ENCODE results near the gene INSIG1. TPM values are rescaled to one million over a fixed set of nuclear protein-coding genes. Genes with fewer than 3 reads are reported as not detected.

Gene INSIG1
- total and polyA plus RNA-seq, 2 of the 4 experiments (the other 2 are of a cell fraction), result 19.0 to 26.0 TPM

GRCh38 chr7:155260498-155260872 is 37.2 kb upstream of the INSIG1 start:
- CTCF ChIA-PET, result no interaction called here
- Histone ChIP-seq H3K23ac (ENCODE audit: low read depth, low read length) (no peak overlapping the region), H3K79me1 (ENCODE audit: low read depth in 1 of 2, low read length in 2 of 2) (no peaks in the 10 kb centered on the region)

More at GRCh38 chr7:155260498-155260872, 37.2 kb upstream of the INSIG1 start:
- no peak overlapping the region for H3K56ac ChIP-seq (ENCODE audit: extremely low read depth, insufficient read depth, low read length)
- dilution Hi-C loops (cut with HindIII; ENCODE audit: low sequenced_read_pairs, unreplicated experiment) (no loop called here), in situ Hi-C loops (cut with MboI; ENCODE audit: low sequenced_read_pairs) (no loop called here), intact Hi-C loops (cut with micrococcal nuclease) (no loop called here)
- 85% methylated on average over 7 of the region's 13 CpGs; no CpG with 5 or more reads in 1 of the 2 experiments for WGBS, 2 experiments (ENCODE audit: extremely low coverage in 2 of 2, insufficient read length in 1 of 2)
- no peak overlapping the region for H3K4ac ChIP-seq (ENCODE audit: low read depth, low read length)
- H3K14ac ChIP-seq (replicated peaks; ENCODE audit: low read depth, low read length), result no peak overlapping the region
- H2AK5ac ChIP-seq (ENCODE audit: low read depth, low read length), result no peak overlapping the region
- H4K91ac ChIP-seq (ENCODE audit: insufficient read depth, low read depth, low read length), result no peak overlapping the region
- DNase-seq (no peak), ATAC-seq (ENCODE audit: low read depth) (no peak)
- no peaks in the 10 kb centered on the region for H3K36me3 ChIP-seq (ENCODE audit: control insufficient read depth, insufficient read depth, low read length)
- H3K27me3 ChIP-seq (ENCODE audit: control insufficient read depth, insufficient read depth, low read length), result peaks cover 3% of the 10 kb centered on the region; the same call in 1 of the 2 replicates
- no peak overlapping the region for H4K8ac ChIP-seq (ENCODE audit: low read depth in 2 of 2, low read length in 2 of 2)
- no peaks in the 10 kb centered on the region for H4K20me1 ChIP-seq (ENCODE audit: insufficient read depth, low read length)
- H3K9me3 ChIP-seq (ENCODE audit: control insufficient read depth, insufficient read depth, low read length), result no peaks in the 10 kb centered on the region
- BruUV-seq (replicated peaks), result no TSS peak
- no peak overlapping the region for H3K4me3 ChIP-seq (ENCODE audit: insufficient read depth, low read depth, low read length)
- no peak overlapping the region for H2BK15ac ChIP-seq (ENCODE audit: low read depth, low read length)
- TF ChIP-seq MAFK (IDR thresholded peaks at IDR 0.05; ENCODE audit: low read depth, low read length) (no peak), MAZ (IDR thresholded peaks at IDR 0.05; ENCODE audit: borderline replicate concordance, low read depth, low read length) (no peak), BHLHE40 (IDR thresholded peaks at IDR 0.05; ENCODE audit: low read depth, low read length) (no peak), ELK1 (IDR thresholded peaks at IDR 0.05; ENCODE audit: borderline replicate concordance, low read depth, low read length) (no peak), SMC3 (IDR thresholded peaks at IDR 0.05; ENCODE audit: low read depth, low read length) (no peak), POLR2A (IDR thresholded peaks at IDR 0.05; ENCODE audit: low read depth, low read length) (no peak), MXI1 (IDR thresholded peaks at IDR 0.05; ENCODE audit: borderline replicate concordance, low read depth, low read length) (no peak), FOS (IDR thresholded peaks at IDR 0.05; ENCODE audit: low read depth, low read length) (no peak), RAD21 (IDR thresholded peaks at IDR 0.05; ENCODE audit: low read length) (no peak), RFX5 (IDR thresholded peaks at IDR 0.05; ENCODE audit: low read depth, low read length) (no peak), CTCF (conservative IDR thresholded peaks at IDR 0.05; ENCODE audit: low read depth, low read length) (no peak), CEBPB (IDR thresholded peaks at IDR 0.05; ENCODE audit: low read depth, low read length) (no peak), CHD1 (IDR thresholded peaks at IDR 0.05; ENCODE audit: low read depth, low read length) (no peak), NFE2L2 (IDR thresholded peaks at IDR 0.05; ENCODE audit: low read depth, low read length) (no peak), RCOR1 (IDR thresholded peaks at IDR 0.05; ENCODE audit: insufficient replicate concordance, low read length) (no peak), USF2 (IDR thresholded peaks at IDR 0.05; ENCODE audit: low read depth, low read length) (no peak)
- no peak overlapping the region for H3K27ac ChIP-seq (ENCODE audit: insufficient read depth, low read length)
- no peak overlapping the region for H4K5ac ChIP-seq (ENCODE audit: low read depth, low read length)
- no peak overlapping the region for H2BK5ac ChIP-seq (ENCODE audit: low read depth, low read length, poor library complexity, severe bottlenecking)
- H3K9me1 ChIP-seq (ENCODE audit: insufficient read depth, low read length), result peaks cover 7% of the 10 kb centered on the region; the same call in 1 of the 2 replicates
- peak overlapping the region; percentile 49 for H2AK9ac ChIP-seq (replicated peaks; ENCODE audit: low read depth, low read length, poor library complexity)
- H2BK120ac ChIP-seq (ENCODE audit: low read depth, low read length), result no peak overlapping the region
- no peaks in the 10 kb centered on the region for H3K4me1 ChIP-seq (ENCODE audit: control insufficient read depth, insufficient read depth, low read length)
- POLR2A ChIA-PET (ENCODE audit: unreplicated experiment), result no interaction called here
- H3K18ac ChIP-seq (ENCODE audit: low read depth, low read length), result no peak overlapping the region
- H3K9ac ChIP-seq (ENCODE audit: low read depth, low read length), result no peak overlapping the region
- no peak overlapping the region for H2BK20ac ChIP-seq (ENCODE audit: low read depth, low read length)
- H2AFZ ChIP-seq (replicated peaks; ENCODE audit: low read length, poor library complexity), result no peak overlapping the region
- H3K4me2 ChIP-seq (ENCODE audit: low read depth, low read length), result no peak overlapping the region

Data from IMR-90 (cell line).